ENCODE results near the gene HOXA4. TPM values are rescaled to one million over a fixed set of nuclear protein-coding genes. Genes with fewer than 3 reads are reported as not detected.

HOXA4 gene
- total RNA-seq, 1 experiment from 2014 or later, result not detected

GRCh38 chr7:27134392-27134791 lies 3.8 kb upstream of the HOXA4 start (continued):
- TF ChIP-seq ATF6 (CRISPR knock-in tag; IDR thresholded peaks at IDR 0.05), result no peak

DNA sequence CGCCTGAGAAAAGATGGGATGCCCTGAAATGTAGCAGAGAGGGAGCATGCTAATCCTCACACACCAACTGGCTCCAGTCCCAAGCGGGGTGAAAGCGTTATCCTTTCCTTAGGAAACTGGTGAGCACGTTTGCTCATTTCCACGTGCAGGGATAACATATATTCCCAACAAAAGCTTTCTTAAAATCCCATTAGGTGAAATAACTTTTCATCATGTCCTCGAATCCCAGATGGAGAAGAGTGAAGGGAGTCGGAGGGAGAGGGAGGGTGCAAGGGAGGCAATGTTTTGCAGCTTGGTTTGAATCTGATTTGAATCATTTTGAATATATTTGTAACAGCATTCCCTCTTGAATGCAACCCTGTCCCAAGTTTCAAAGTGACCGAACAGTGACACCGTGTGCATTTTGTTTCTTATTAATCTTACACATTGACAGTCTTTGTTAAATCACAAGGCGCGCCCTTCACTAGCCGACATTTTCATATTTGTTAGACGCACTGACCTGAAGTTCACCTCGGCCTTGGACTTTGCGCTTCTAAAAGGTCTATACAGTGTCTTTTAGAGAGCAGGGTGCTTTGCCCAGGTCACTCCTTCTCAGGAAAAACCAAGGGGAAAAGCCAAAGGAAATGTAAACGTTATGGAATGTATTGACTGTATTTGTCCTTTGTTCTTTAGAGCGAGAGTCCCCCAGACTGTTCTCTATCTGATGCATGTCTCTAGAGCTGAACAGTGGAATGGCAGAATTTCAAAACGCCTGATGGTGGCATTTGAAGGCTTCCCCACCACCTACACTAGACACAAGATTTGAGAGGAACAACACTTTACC lies 3.1 kb upstream of the HOXA4 start:
- H3K4me1 Mint-ChIP-seq, result peaks cover 12% of the 10 kb centered on the region; the same call in 1 of the 2 replicates
- ATAC-seq (no peak), DNase-seq (ENCODE audit: low spot score) (no peak)
- no peak overlapping the region for H3K27ac Mint-ChIP-seq
- no peaks in the 10 kb centered on the region; the same call in 1 of the 2 replicates for H3K36me3 Mint-ChIP-seq
- ChIA-PET CTCF (interaction anchor here (1.0 to 1.7 kb wide), 2 partner anchors 10 to 28 kb away, joined by 4 to 6 read pairs; partner anchors contain the start of gene HOXA5), POLR2A (no interaction called here)
- TF ChIP-seq SMAD4 (CRISPR knock-in tag; IDR thresholded peaks at IDR 0.05) (no peak), TP53 (CRISPR knock-in tag; IDR thresholded peaks at IDR 0.05) (no peak)
- TF ChIP-seq, protein P1, sequence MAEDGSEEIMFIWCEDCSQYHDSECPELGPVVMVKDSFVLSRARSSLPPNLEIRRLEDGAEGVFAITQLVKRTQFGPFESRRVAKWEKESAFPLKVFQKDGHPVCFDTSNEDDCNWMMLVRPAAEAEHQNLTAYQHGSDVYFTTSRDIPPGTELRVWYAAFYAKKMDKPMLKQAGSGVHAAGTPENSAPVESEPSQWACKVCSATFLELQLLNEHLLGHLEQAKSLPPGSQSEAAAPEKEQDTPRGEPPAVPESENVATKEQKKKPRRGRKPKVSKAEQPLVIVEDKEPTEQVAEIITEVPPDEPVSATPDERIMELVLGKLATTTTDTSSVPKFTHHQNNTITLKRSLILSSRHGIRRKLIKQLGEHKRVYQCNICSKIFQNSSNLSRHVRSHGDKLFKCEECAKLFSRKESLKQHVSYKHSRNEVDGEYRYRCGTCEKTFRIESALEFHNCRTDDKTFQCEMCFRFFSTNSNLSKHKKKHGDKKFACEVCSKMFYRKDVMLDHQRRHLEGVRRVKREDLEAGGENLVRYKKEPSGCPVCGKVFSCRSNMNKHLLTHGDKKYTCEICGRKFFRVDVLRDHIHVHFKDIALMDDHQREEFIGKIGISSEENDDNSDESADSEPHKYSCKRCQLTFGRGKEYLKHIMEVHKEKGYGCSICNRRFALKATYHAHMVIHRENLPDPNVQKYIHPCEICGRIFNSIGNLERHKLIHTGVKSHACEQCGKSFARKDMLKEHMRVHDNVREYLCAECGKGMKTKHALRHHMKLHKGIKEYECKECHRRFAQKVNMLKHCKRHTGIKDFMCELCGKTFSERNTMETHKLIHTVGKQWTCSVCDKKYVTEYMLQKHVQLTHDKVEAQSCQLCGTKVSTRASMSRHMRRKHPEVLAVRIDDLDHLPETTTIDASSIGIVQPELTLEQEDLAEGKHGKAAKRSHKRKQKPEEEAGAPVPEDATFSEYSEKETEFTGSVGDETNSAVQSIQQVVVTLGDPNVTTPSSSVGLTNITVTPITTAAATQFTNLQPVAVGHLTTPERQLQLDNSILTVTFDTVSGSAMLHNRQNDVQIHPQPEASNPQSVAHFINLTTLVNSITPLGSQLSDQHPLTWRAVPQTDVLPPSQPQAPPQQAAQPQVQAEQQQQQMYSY (CRISPR knock-in tag; IDR thresholded peaks at IDR 0.05), result no peak
- no peaks in the 10 kb centered on the region for H3K9me3 Mint-ChIP-seq
- H3K4me3 Mint-ChIP-seq, result no peak overlapping the region
- peaks cover 96% of the 10 kb centered on the region for H3K27me3 Mint-ChIP-seq (ENCODE audit: low read depth)

GRCh38 chr7:27132978-27133377 lies 2.4 kb upstream of the HOXA4 start:
- no peak overlapping the region for H3K27ac Mint-ChIP-seq
- H3K36me3 Mint-ChIP-seq, result no peaks in the 10 kb centered on the region; the same call in 1 of the 2 replicates
- TF ChIP-seq MXD4 (CRISPR knock-in tag; IDR thresholded peaks at IDR 0.05; ENCODE audit: borderline replicate concordance) (no peak), KAT7 (CRISPR knock-in tag; IDR thresholded peaks at IDR 0.05; ENCODE audit: borderline replicate concordance) (no peak), ARID4B (CRISPR knock-in tag; IDR thresholded peaks at IDR 0.05; ENCODE audit: borderline replicate concordance) (no peak)
- ATAC-seq (no peak), DNase-seq (ENCODE audit: low spot score) (no peak)
- no peaks in the 10 kb centered on the region for H3K9me3 Mint-ChIP-seq
- H3K27me3 Mint-ChIP-seq (ENCODE audit: low read depth), result peaks cover 96% of the 10 kb centered on the region
- peaks cover 12% of the 10 kb centered on the region; the same call in 1 of the 2 replicates for H3K4me1 Mint-ChIP-seq
- POLR2A ChIA-PET, result no interaction called here
- no peak overlapping the region for H3K4me3 Mint-ChIP-seq
- CTCF ChIA-PET, result interaction anchor here (1.7 kb wide), 1 partner anchor 11 kb away, joined by 6 read pairs; the partner anchor contains the start of gene HOXA5

GRCh38 chr7:27132214-27132613 lies 1.7 kb upstream of the HOXA4 start:
- ChIA-PET POLR2A (no interaction called here), CTCF (interaction anchor here (1.0 to 2.6 kb wide), 3 partner anchors 11 to 451 kb away, joined by 4 to 7 read pairs (median 4); partner anchors contain the start of gene HOXA5)
- H3K4me3 Mint-ChIP-seq, result no peak overlapping the region
- H3K36me3 Mint-ChIP-seq, result no peaks in the 10 kb centered on the region; the same call in 1 of the 2 replicates
- DNase-seq (ENCODE audit: low spot score), result no peak
- peaks cover 12% of the 10 kb centered on the region; the same call in 1 of the 2 replicates for H3K4me1 Mint-ChIP-seq
- ATAC-seq, result no peak
- no peak for TF ChIP-seq MLX (CRISPR knock-in tag; IDR thresholded peaks at IDR 0.05)
- peaks cover 96% of the 10 kb centered on the region for H3K27me3 Mint-ChIP-seq (ENCODE audit: low read depth)
- no peak overlapping the region for H3K27ac Mint-ChIP-seq
- H3K9me3 Mint-ChIP-seq, result no peaks in the 10 kb centered on the region

Measured in WTC11 (cell line).